Ureter (tissue), 1 donor: ENCODE measurements around the gene AARS2. TPM values are rescaled to one million over a fixed set of nuclear protein-coding genes. Genes with fewer than 3 reads are reported as not detected.

Experiments
- DNase-seq: peaks from one replicate; pipeline ENCODE4 v3.0.0-alpha.2; 2020; ENCODE audit warnings: low spot score
- total RNA-seq: library from RNA; stranded (reverse); gene quantifications from one replicate; pipeline ENCODE4 v1.2.4, GENCODE V29; 2023
- donor health status: DM: yes; HTN: yes; CAD: no.

The AARS2 gene
- total RNA-seq, 1 donor from 2014 or later: 17.4 TPM

GRCh38 chr6:44262467-44263353 is 50.4 kb downstream of the AARS2 start:
- DNase-seq: no peak

- DNase-seq: no peak
Measured at GRCh38 chr6:44261581-44261980, 51.6 kb downstream of the AARS2 start.

GRCh38 chr6:44260451-44261297 is 52.5 kb downstream of the AARS2 start:
- no peak for DNase-seq

- no peak for DNase-seq
Measured at GRCh38 chr6:44260011-44260410, 53.1 kb downstream of the AARS2 start.

- no peak for DNase-seq
Measured at GRCh38 chr6:44258921-44259320, 54.2 kb downstream of the AARS2 start.

DNA sequence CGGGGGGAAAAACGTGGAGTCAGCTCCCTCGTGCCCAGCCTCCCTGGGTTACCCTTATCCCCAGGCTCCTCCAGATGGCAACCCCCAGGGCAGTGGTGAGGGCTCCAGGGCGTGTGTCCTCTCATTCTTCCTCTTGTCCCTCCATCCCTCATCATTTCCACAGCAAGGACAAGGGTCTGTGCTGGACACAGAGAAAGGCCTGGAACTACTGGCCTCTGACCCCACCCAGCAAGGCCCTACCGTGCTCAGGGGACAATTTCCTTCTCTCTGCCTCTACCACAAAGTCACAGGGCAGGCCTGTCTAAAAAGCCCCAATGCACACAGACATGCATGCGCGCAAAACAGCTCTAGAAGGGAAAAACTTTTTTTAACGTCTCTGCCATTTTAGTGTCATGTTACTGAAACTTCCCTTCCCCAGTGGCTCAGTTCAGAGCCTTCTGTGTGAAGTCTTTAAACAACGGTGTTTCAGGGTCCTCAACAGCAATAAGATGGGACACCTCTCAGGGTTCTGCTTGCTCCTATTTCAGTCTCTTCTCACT is 54.8 kb downstream of the AARS2 start:
- DNase-seq: no peak

DNA sequence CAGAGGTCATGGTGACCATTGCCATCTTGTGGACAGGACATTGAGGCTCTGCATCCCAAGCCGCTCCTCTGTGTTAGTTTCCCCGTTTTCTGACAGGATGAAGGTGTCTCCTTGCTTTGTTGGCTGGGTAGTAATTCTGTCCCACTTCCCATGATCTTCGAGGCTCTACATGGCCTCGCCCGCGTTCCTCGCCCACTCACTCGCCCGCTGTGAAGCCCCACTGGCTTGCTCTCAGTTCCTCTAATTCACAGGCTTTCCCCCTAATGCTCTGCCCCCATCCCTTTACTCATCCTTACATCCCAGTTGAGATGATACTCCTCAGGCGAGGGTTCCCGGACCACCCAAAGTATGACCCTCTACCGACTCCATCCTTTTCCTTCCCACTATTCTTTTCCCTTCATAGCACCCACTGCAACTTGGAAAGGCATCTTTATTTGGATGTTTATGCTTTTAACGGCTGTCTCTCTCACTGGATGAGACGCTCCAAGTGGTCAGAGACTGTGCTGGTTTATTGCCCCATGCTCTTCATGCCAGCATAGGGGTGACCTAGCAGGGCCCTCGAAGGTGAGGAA is 55.3 kb downstream of the AARS2 start:
- DNase-seq: no peak

GRCh38 chr6:44257025-44257752 is 56.0 kb downstream of the AARS2 start, which contains the start of gene SLC35B2:
Gene SLC35B2 (minus strand): TSS chr6:44257528. CDS start chr6:44257410, 118 bp downstream.
- no peak for DNase-seq

DNA sequence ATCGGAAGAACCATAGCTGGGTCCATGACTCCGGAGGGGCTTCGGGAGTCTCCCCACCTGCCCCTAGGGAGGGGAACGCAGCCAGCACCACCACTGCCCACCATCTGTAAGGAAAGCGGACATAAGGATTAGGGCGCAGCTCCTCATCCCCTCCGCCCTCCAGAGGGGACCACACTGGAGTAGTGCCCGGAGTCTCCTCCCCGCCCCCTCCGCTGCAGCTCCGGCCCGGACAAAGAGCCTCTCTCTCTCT is 56.4 kb downstream of the AARS2 start:
- no peak for DNase-seq

DNA sequence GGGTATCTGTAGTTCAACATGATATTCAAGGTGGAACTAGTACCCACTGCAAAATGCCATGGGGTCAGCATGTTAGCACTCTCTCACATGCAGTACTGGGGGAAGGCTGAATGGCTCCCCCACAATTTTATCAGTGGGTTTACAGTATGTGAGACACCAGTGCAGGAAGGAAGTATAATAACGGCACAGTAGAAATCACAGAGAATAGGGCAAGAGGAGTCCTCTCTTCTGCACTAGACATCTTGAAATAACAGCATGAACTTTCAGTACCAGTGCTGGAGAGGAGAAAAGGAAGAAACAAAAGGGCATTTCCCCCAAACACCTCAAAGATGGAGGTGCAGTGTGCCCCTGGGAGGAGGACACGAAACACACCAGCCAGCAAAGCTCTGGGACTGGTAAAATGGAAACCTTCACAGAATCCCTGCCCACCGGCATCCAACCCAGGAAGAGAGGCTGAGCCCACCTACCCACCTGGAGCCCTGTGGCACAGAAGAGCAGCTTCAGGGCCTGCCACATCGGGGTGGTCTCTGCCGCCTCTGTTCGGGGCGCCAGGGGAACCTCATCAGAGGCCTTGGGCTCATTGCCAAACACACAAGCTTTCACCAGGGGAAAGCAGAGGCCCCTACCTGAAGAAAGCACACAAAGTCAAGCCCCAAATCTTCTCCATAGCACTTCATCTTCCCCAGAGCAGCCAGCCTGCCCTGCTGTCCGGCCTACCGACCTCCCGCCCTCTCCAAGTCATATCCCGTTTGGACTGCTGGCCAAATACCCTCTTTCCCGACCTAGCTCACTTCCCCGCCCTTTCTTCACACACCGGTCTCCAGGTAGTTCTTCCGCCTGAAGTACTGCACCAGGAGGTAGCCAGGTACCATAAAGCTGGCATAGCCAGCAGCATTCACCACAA is 57.0 kb downstream of the AARS2 start:
- no peak for DNase-seq

DNA sequence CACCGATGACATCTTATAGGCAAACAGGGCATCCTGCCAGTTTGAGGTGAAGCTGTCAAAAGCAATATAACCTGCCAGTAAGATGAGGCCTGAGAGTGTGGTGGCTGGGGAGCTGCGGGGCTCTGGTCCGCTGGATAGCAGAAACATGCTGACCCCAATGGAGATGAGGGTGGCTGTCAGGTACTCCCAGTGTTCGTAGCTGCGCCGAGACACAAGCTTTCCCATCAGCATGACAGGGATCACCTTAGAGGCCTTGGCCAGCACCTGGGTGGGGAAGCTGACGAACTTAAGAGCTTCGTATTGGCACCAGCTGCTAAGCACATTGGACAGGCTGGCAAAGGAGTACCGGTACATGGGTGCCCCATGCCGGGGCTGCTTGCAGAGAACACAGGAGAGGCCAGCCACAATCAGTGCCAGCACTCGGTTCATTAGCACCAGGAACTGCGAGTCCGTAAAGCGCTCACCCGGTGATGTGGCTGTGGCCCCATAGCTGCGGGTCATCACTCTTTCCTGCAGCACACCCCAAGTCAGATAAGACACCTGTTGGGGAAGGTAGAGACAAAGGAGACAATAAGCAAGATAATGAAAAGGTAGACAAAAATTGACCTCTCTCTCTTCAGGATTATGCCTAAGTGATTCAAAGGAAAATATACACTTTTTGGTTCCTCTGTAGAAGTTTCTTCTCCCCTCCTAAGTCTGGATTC is 57.9 kb downstream of the AARS2 start:
- DNase-seq: no peak

GRCh38 chr6:44254191-44255104 is 58.7 kb downstream of the AARS2 start:
- DNase-seq: no peak

GRCh38 chr6:44253307-44254101 is 59.6 kb downstream of the AARS2 start:
- no peak for DNase-seq

GRCh38 chr6:44251576-44252524 is 61.3 kb downstream of the AARS2 start:
- DNase-seq: no peak

DNA sequence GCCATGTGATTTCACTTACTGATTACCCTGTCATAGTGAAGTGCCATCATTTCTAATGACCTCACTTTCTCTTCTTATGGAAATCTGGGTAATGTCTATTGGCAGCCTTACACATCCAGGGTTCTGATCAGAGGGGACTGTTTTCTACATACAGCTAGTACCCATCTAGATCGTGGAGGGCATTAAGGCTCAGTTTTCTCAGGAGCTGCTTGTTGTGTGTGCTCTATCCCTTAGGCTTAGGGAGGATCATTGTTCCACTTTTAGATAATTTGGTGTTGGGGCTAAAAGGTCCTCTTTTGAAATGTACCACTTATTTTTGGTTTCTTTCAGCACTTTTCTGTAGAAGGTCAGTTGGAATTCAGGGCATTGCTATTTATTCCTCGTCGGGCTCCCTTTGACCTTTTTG is 62.4 kb downstream of the AARS2 start:
- no peak for DNase-seq

GRCh38 chr6:44250067-44250717 is 63.0 kb downstream of the AARS2 start:
- DNase-seq: no peak
